DOHH2 (cell line): ENCODE measurements around the gene GUCY1A2.

Experiments used
- H3F3A ChIP-seq: fragments of 200-600 bp; sonication (generic), shearing (Covaris generic); 2 replicates; pipeline ENCODE4 v1.6.0; 2016; ENCODE audit warnings: antibody characterized with exemption, mild to moderate bottlenecking; ENCODE audit not compliant: control insufficient read depth, insufficient read depth
- H3K27ac ChIP-seq: fragments of 200-600 bp; sonication (generic); 2 replicates; pipeline ENCODE4 v1.5.1; 2014; ENCODE audit warnings: low read depth, mild to moderate bottlenecking, low read length, moderate library complexity
- H3K27me3 ChIP-seq: fragments of 200-600 bp; sonication (generic); 2 replicates; pipeline ENCODE4 v1.6.1; 2014; ENCODE audit warnings: mild to moderate bottlenecking, low read length, mixed read lengths; ENCODE audit not compliant: control insufficient read depth
- H3K36me3 ChIP-seq: fragments of 200-600 bp; sonication (generic); 2 replicates; pipeline ENCODE4 v1.6.1; 2014; ENCODE audit warnings: mild to moderate bottlenecking, low read length, moderate library complexity, mixed read lengths; ENCODE audit not compliant: control insufficient read depth
- H3K4me1 ChIP-seq: fragments of 200-600 bp; sonication (generic); 2 replicates; pipeline ENCODE4 v1.6.1; 2014; ENCODE audit warnings: mild to moderate bottlenecking, low read length, mixed read lengths; ENCODE audit not compliant: control insufficient read depth
- H3K4me2 ChIP-seq: fragments of 200-600 bp; sonication (generic); 2 replicates; pipeline ENCODE4 v1.6.0; 2014; ENCODE audit warnings: mild to moderate bottlenecking, low read length, moderate library complexity
- H3K4me3 ChIP-seq: fragments of 200-600 bp; sonication (generic); 2 replicates; pipeline ENCODE4 v1.5.1; 2014; ENCODE audit warnings: mild to moderate bottlenecking, low read length, mixed read lengths
- H3K79me2 ChIP-seq: fragments of 200-600 bp; sonication (generic); 2 replicates; pipeline ENCODE4 v1.6.1; 2014; ENCODE audit warnings: mild to moderate bottlenecking, low read length, mixed read lengths; ENCODE audit not compliant: control insufficient read depth
- H3K9me2 ChIP-seq: fragments of 200-600 bp; sonication (generic); replicated peaks from 2 replicates; pipeline ENCODE4 v1.6.1; 2014; ENCODE audit warnings: mild to moderate bottlenecking, low read length, mixed read lengths; ENCODE audit not compliant: control insufficient read depth
- H3K9me3 ChIP-seq: fragments of 200-600 bp; sonication (generic); 2 replicates; pipeline ENCODE4 v1.6.1; 2014; ENCODE audit warnings: antibody characterized with exemption, low read length, mixed read lengths; ENCODE audit not compliant: control insufficient read depth, insufficient read depth
- H4K20me1 ChIP-seq: fragments of 200-600 bp; sonication (generic); 2 replicates; pipeline ENCODE4 v1.6.0; 2014; ENCODE audit warnings: low read depth, mild to moderate bottlenecking, antibody characterized with exemption, low read length, moderate library complexity; ENCODE audit not compliant: control insufficient read depth, insufficient read depth
- EZH2phosphoT487 ChIP-seq: fragments of 200-600 bp; sonication (generic); IDR thresholded peaks from 2 replicates; pipeline ENCODE4 v1.6.1; 2017; ENCODE audit warnings: borderline replicate concordance, mild to moderate bottlenecking, antibody characterized with exemption, low read length, moderate library complexity, mixed read lengths
- TF ChIP-seq, protein P1 (sequence below): fragments of 200-600 bp; sonication (generic); IDR thresholded peaks from one replicate; pipeline ENCODE4 v1.5.1; 2014; ENCODE audit warnings: antibody characterized with exemption, mild to moderate bottlenecking, low read depth, low read length; ENCODE audit not compliant: poor library complexity, severe bottlenecking

GUCY1A2 gene

GRCh38 chr11:106706355-106706754 is 311.9 kb downstream of the GUCY1A2 start:
- H3K4me3 ChIP-seq: no peak overlapping the region
- H3K36me3 ChIP-seq: no peaks in the 10 kb centered on the region
- no peaks in the 10 kb centered on the region for H3F3A ChIP-seq
- H3K9me3 ChIP-seq: no peaks in the 10 kb centered on the region
- no peak overlapping the region for H3K27ac ChIP-seq
- no peak overlapping the region for H3K4me2 ChIP-seq
- no peaks in the 10 kb centered on the region for H3K4me1 ChIP-seq
- no peaks in the 10 kb centered on the region for H3K79me2 ChIP-seq
- no peak for TF ChIP-seq EZH2phosphoT487
- TF ChIP-seq, protein P1, sequence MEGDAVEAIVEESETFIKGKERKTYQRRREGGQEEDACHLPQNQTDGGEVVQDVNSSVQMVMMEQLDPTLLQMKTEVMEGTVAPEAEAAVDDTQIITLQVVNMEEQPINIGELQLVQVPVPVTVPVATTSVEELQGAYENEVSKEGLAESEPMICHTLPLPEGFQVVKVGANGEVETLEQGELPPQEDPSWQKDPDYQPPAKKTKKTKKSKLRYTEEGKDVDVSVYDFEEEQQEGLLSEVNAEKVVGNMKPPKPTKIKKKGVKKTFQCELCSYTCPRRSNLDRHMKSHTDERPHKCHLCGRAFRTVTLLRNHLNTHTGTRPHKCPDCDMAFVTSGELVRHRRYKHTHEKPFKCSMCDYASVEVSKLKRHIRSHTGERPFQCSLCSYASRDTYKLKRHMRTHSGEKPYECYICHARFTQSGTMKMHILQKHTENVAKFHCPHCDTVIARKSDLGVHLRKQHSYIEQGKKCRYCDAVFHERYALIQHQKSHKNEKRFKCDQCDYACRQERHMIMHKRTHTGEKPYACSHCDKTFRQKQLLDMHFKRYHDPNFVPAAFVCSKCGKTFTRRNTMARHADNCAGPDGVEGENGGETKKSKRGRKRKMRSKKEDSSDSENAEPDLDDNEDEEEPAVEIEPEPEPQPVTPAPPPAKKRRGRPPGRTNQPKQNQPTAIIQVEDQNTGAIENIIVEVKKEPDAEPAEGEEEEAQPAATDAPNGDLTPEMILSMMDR: no peak
- no peaks in the 10 kb centered on the region for H3K27me3 ChIP-seq
- no peaks in the 10 kb centered on the region for H3K9me2 ChIP-seq
- no peaks in the 10 kb centered on the region for H4K20me1 ChIP-seq

- no peaks in the 10 kb centered on the region for H3K27me3 ChIP-seq
- H3K4me2 ChIP-seq: no peak overlapping the region
- H3K4me1 ChIP-seq: no peaks in the 10 kb centered on the region
- H3K36me3 ChIP-seq: no peaks in the 10 kb centered on the region
- no peaks in the 10 kb centered on the region for H3K9me3 ChIP-seq
- no peak for TF ChIP-seq EZH2phosphoT487
- TF ChIP-seq, protein P1: no peak
- no peak overlapping the region for H3K4me3 ChIP-seq
- no peaks in the 10 kb centered on the region for H3K79me2 ChIP-seq
- no peaks in the 10 kb centered on the region for H3K9me2 ChIP-seq
- H4K20me1 ChIP-seq: no peaks in the 10 kb centered on the region
- no peaks in the 10 kb centered on the region for H3F3A ChIP-seq
- no peak overlapping the region for H3K27ac ChIP-seq
Observed at GRCh38 chr11:106702805-106703204, 315.5 kb downstream of the GUCY1A2 start.

DNA sequence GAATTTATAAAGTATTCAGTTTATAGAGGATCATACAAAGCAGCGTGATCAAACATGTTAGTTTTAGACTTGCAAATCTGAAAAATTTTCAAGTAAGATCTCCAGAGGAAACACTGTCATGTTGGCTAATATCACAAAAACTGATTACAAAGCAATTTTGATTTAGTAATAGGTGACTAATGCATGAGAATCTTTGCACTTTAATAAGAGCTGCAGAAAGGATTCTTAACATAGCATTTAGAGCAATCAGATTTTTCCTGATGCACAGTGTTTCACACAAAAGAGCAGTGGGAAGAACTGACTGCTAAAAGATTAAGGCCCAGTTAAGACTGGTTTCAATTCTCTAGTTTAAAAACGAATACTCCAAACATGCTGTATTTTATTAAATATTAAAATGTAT is 321.2 kb downstream of the GUCY1A2 start:
- no peaks in the 10 kb centered on the region for H4K20me1 ChIP-seq
- H3K9me2 ChIP-seq: no peaks in the 10 kb centered on the region
- no peaks in the 10 kb centered on the region for H3K79me2 ChIP-seq
- H3K4me1 ChIP-seq: no peaks in the 10 kb centered on the region
- no peaks in the 10 kb centered on the region for H3K27me3 ChIP-seq
- no peak overlapping the region for H3K4me3 ChIP-seq
- no peak for TF ChIP-seq EZH2phosphoT487
- TF ChIP-seq, protein P1: no peak
- H3K4me2 ChIP-seq: no peak overlapping the region
- H3K9me3 ChIP-seq: no peaks in the 10 kb centered on the region
- H3K27ac ChIP-seq: no peak overlapping the region
- no peaks in the 10 kb centered on the region for H3F3A ChIP-seq
- H3K36me3 ChIP-seq: no peaks in the 10 kb centered on the region

- Histone ChIP-seq H3K4me2 (no peak overlapping the region), H3F3A (no peaks in the 10 kb centered on the region), H3K27ac (no peak overlapping the region), H3K9me2 (no peaks in the 10 kb centered on the region), H3K9me3 (no peaks in the 10 kb centered on the region), H3K27me3 (no peaks in the 10 kb centered on the region), H3K79me2 (no peaks in the 10 kb centered on the region), H4K20me1 (no peaks in the 10 kb centered on the region), H3K36me3 (no peaks in the 10 kb centered on the region), H3K4me3 (no peak overlapping the region), H3K4me1 (no peaks in the 10 kb centered on the region)
- TF ChIP-seq EZH2phosphoT487: no peak
- TF ChIP-seq, protein P1: no peak
Observed at GRCh38 chr11:106695506-106695905, 322.8 kb downstream of the GUCY1A2 start.
